CD4-positive, CD25-positive, alpha-beta regulatory T cell (primary cell): ENCODE data around the gene B4GALNT4. TPM values are rescaled to one million over a fixed set of nuclear protein-coding genes. Genes with fewer than 3 reads are reported as not detected.

Experiments
- ATAC-seq, 2 donors: fragments of 150-1000 bp; cut with Tn5 transposase; one replicate each; pipeline ENCODE4 v1.10.0; 2021; ENCODE audit warnings: low read depth in 2 of 2, moderate number of reproducible peaks in 2 of 2, moderate library complexity in 1 of 2
- DNase-seq, 3 donors: peaks; one replicate each; pipeline versions ENCODE4 v3.0.0 to v3.0.0-alpha.2; 2012 to 2022; ENCODE audit warnings: mixed read lengths in 1 of 3
- H3K27ac ChIP-seq: one replicate; pipeline ENCODE4 v1.7.0; 2013; ENCODE audit warnings: mild to moderate bottlenecking, low read length; ENCODE audit not compliant: insufficient read depth, poor library complexity, severe bottlenecking
- H3K27me3 ChIP-seq: one replicate; pipeline ENCODE4 v1.7.0; 2013; ENCODE audit warnings: low read length; ENCODE audit not compliant: control insufficient read depth, insufficient read depth
- H3K36me3 ChIP-seq: one replicate; pipeline ENCODE4 v1.7.0; 2013; ENCODE audit warnings: mild to moderate bottlenecking, low read length, moderate library complexity; ENCODE audit not compliant: control insufficient read depth, insufficient read depth
- H3K4me1 ChIP-seq: 2 replicates; pipeline ENCODE4 v1.7.0; 2013; ENCODE audit warnings: mild to moderate bottlenecking, low read length; ENCODE audit not compliant: insufficient read depth, control insufficient read depth, poor library complexity, severe bottlenecking
- H3K4me3 ChIP-seq: one replicate; pipeline ENCODE4 v1.7.0; 2013; ENCODE audit warnings: low read depth, mild to moderate bottlenecking, low read length, moderate library complexity
- H3K9me3 ChIP-seq, 2 experiments: 1 replicate in 1 of 2; 2 replicates in 1 of 2; pipeline ENCODE4 v1.7.0; 2013; ENCODE audit warnings: low read length in 2 of 2, mild to moderate bottlenecking in 1 of 2, moderate library complexity in 1 of 2; ENCODE audit not compliant: control insufficient read depth in 2 of 2
- H3K27ac Mint-ChIP-seq, 3 donors: one replicate each; pipeline ENCODE4 v1.8.0; 2020 to 2022; ENCODE audit warnings: mild to moderate bottlenecking in 3 of 3, mixed read lengths in 3 of 3, moderate library complexity in 2 of 3
- H3K27me3 Mint-ChIP-seq: one replicate; pipeline ENCODE4 v1.8.0; 2022; ENCODE audit warnings: mild to moderate bottlenecking, mixed read lengths
- H3K36me3 Mint-ChIP-seq: one replicate; pipeline ENCODE4 v1.8.0; 2020; ENCODE audit warnings: mixed read lengths
- H3K4me1 Mint-ChIP-seq, 4 donors: one replicate each; pipeline ENCODE4 v1.8.0; 2020 to 2022; ENCODE audit warnings: mixed read lengths in 4 of 4, mild to moderate bottlenecking in 1 of 4
- H3K4me3 Mint-ChIP-seq, 4 donors: one replicate each; pipeline ENCODE4 v1.8.0; 2020 to 2022; ENCODE audit warnings: mild to moderate bottlenecking in 4 of 4, mixed read lengths in 4 of 4, moderate library complexity in 3 of 4
- H3K9me3 Mint-ChIP-seq, 7 donors: one replicate each; pipeline ENCODE4 v1.8.0; 2020 to 2022; ENCODE audit warnings: mixed read lengths in 7 of 7, mild to moderate bottlenecking in 3 of 7, moderate library complexity in 2 of 7
- polyA plus RNA-seq, 4 donors: library from polyadenylated mRNA; unstranded; fragments of 300-500 nt; fragmentation: Illumina TruSeq; gene quantifications; one replicate each; pipeline ENCODE4 v1.2.3, GENCODE V29; 2021
- total RNA-seq: library from RNA; stranded (reverse); gene quantifications from one replicate; pipeline ENCODE4 v1.2.3, GENCODE V29; 2022

The B4GALNT4 gene
- total and polyA plus RNA-seq, 5 donors from 2014 or later: 0.99 TPM; not detected in 4

DNA sequence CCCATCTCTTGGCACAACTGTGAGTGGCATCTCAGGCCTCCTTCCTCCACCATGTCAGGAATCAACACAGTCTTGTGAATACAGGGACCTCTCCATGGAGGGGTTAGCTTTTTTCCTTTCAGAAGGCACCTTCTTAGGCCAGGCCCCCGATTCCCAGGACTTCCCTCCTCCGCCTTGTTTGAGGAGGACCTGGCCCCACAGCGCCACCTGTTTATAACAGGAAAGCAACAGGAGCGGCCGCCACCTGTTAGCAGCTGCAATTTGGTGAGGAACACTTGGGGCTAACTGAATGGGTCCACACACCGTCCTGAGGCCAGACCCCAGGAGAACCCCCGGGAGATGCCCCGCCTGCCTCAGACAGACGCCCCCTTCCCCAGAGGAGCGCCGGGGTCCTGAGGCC, 20.9 kb downstream of the B4GALNT4 start:
- Histone ChIP-seq H3K9me3 (peaks cover 2 to 4% of the 10 kb centered on the region in 2 experiments), H3K4me1 (no peaks in the 10 kb centered on the region), H3K27ac (no peak overlapping the region), H3K36me3 (no peaks in the 10 kb centered on the region), H3K27me3 (no peaks in the 10 kb centered on the region), H3K4me3 (no peak overlapping the region)
- DNase-seq (no peak), ATAC-seq (no peak)
- Mint-ChIP-seq H3K27me3 (no peaks in the 10 kb centered on the region), H3K27ac (peak overlapping the region in 1 of 3 donors; percentile 43), H3K9me3 (peaks cover 0 to 8% (median 0%) of the 10 kb centered on the region in 7 donors), H3K4me1 (peaks cover 0 to 8% (median 0%) of the 10 kb centered on the region in 4 donors), H3K4me3 (no peak overlapping the region), H3K36me3 (no peaks in the 10 kb centered on the region)

DNA sequence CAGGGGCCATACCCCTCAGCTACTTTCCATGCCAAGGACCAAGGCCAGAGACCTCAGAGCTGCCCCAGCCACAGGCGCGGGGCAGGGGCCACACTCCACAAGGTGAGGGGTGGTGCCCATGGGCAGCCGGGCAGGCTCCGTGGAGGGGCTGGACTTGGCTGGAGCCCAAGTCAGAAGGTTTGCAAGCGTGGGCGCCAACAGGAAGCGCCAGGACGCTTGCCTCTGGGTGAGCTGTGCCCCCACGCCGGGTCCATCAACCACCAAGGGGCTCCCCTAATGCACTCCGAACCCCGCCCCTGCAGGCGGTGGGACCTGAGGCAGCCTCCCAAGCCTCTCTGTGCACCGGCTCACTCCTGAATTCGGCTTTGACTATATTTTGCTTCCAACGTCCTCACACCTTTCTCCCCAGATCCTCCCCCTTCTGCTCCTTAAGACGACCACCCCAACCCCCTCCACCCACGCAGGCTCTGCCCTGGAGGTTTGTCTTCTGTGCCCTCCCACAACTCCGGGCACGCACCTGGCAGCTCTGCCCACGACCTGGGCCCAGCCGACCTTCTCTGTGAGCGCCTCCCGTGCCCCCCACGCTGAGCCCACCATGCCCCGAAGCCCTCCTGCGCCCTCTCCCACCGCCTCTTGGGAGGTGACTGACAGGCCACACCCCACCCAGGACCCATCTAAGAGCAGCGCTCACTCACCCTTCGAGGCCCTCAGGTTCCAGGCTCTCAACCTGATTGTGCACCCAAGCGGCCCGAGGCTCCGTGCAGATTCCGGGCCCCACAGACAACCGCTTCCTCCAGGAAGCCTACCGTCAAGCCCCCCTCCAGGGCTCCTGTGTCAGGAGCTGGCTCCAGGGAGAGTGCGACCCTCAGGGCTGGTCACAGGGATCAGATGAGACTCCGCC, 22.1 kb downstream of the B4GALNT4 start:
- no peaks in the 10 kb centered on the region for H3K36me3 ChIP-seq
- Mint-ChIP-seq H3K9me3 (peaks cover 0 to 8% (median 0%) of the 10 kb centered on the region in 7 donors), H3K36me3 (no peaks in the 10 kb centered on the region), H3K4me1 (peaks cover 0 to 8% (median 0%) of the 10 kb centered on the region in 4 donors), H3K4me3 (no peak overlapping the region), H3K27me3 (no peaks in the 10 kb centered on the region), H3K27ac (no peak overlapping the region)
- no peak overlapping the region for H3K27ac ChIP-seq
- H3K4me1 ChIP-seq: peaks cover 2% of the 10 kb centered on the region
- peaks cover 0 to 2% of the 10 kb centered on the region in 2 experiments for H3K9me3 ChIP-seq
- no peak for DNase-seq
- H3K27me3 ChIP-seq: no peaks in the 10 kb centered on the region
- ATAC-seq: no peak
- H3K4me3 ChIP-seq: no peak overlapping the region

DNA sequence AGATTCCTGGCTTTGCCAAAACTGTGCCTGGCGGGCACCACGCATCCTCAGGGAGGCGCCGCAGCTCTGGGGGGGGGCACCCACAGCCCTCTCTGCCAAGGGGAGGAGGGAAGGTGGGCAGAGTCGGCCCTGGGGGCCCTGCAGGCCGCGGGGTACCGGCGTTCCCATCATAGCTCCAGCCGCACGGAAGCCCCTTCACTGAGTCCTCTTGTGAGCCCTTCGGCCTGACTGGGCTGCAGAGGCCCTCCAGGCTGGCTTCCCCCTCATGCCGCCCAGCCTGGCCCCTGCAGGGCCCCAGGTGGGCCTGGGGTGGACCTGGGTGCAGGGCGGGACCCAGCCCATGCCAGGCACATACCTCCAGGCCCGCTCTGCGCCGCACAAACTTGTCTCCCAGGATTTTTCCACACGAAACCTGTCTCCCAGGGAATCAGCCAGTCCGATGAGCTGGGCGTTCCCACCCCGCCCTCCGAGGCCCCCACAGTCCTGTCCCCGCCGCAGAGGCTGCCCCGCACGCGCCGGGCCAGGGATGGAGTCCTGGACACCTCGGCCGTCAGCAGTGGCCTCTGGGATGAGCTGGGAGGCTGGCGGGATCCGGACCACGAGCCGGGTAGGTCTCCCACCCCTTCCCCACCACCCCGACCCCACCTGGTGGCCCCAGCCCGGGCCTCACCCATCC, 22.9 kb downstream of the B4GALNT4 start:
- no peak for ATAC-seq
- H3K4me3 Mint-ChIP-seq: no peak overlapping the region
- no peaks in the 10 kb centered on the region for H3K36me3 ChIP-seq
- H3K27me3 ChIP-seq: no peaks in the 10 kb centered on the region
- H3K9me3 ChIP-seq: no peaks in the 10 kb centered on the region
- no peaks in the 10 kb centered on the region for H3K27me3 Mint-ChIP-seq
- H3K27ac ChIP-seq: no peak overlapping the region
- H3K9me3 Mint-ChIP-seq: peaks cover 0 to 2% (median 0%) of the 10 kb centered on the region in 7 donors
- no peaks in the 10 kb centered on the region for H3K36me3 Mint-ChIP-seq
- no peak overlapping the region for H3K27ac Mint-ChIP-seq
- no peak for DNase-seq
- peaks cover 10% of the 10 kb centered on the region for H3K4me1 ChIP-seq
- no peak overlapping the region for H3K4me3 ChIP-seq
- H3K4me1 Mint-ChIP-seq: peaks cover 0 to 5% (median 0%) of the 10 kb centered on the region in 4 donors

DNA sequence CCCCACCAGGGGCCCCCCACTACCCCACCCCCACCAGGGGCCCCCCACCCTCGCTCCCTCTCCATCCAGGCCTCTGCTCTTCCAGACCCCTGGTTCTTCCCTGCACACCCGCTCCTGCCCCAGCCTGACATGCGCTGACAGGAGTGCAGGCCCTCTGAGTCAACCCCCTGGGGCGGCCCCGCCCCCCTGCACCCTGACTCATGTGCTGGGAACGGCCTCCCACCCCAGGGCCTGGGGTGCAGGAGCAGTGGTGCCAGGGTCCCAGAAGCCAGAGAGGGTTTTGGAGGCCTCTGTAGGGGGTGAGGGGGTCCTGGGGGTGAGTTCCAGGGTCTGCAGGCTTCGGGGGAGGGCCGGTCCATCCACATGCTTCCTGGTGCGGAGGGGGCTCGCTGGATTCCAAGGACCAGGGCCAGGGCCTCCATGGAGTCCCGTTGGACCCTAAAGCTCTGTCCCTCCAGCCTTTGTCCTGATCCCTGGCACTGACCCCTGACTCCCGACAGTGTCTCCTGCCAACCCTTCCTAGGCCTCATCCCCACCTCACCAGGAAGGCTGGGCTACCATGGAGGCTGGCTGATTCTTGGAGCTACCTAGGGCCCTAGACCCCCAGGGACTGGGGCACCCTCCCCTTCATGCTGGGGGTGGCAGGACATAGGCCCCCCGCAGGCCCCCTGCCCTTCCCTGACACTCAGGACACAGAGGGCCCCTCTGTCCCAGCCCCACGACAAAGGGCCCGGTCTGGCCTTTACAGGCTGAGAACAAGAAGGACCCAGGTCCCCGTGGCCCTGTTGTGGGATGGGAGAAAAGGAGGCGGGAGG, 24.1 kb downstream of the B4GALNT4 start:
- DNase-seq (no peak), ATAC-seq (no peak)
- Mint-ChIP-seq H3K27ac (no peak overlapping the region), H3K4me1 (peaks cover 0 to 2% (median 0%) of the 10 kb centered on the region in 4 donors), H3K9me3 (no peaks in the 10 kb centered on the region), H3K36me3 (no peaks in the 10 kb centered on the region), H3K27me3 (no peaks in the 10 kb centered on the region), H3K4me3 (no peak overlapping the region)
- Histone ChIP-seq H3K9me3 (no peaks in the 10 kb centered on the region), H3K36me3 (no peaks in the 10 kb centered on the region), H3K27ac (no peak overlapping the region), H3K4me1 (peaks cover 14% of the 10 kb centered on the region), H3K4me3 (no peak overlapping the region), H3K27me3 (no peaks in the 10 kb centered on the region)

DNA sequence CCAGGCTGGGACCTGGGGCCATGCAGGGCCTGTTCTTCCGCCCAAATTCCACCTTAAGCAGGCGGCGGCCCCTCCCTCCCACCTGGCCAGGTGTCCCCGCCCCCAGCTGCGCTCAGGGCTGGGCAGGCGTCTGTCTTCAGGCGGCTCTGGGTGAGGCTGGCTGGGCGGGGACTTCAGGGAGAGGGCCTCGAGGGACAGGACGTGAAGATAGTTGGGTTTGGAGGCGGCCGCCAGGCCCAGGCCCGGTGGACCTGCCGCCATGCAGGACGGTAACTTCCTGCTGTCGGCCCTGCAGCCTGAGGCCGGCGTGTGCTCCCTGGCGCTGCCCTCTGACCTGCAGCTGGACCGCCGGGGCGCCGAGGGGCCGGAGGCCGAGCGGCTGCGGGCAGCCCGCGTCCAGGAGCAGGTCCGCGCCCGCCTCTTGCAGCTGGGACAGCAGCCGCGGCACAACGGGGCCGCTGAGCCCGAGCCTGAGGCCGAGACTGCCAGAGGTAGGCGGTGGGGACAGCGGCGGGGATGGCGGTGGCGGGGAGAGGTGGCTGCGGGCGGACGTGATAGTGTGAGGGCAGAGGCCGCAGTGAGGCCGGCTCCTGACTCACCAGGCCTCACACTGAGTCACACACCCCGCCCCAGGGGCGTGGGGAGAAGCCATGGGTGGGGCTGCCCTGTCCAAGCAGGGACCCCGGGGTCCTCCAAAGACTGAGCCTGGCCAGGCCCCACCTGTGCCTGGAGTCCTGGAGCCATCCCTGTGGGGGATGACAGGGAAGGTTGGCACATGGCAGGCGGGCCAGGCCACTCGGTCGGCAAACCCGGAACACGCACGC, 24.9 kb downstream of the B4GALNT4 start, which contains the start of gene PKP3:
Gene PKP3 (plus strand): TSS at position 176 of the 824 bp plus-strand sequence. CDS start 84 bp downstream, at position 260.
- DNase-seq: no peak
- Histone ChIP-seq H3K4me3 (no peak within 1 kb of the TSS), H3K27ac (no peak within 1 kb of the TSS), H3K36me3 (no peaks in the 10 kb centered on the region), H3K4me1 (peaks cover 14% of the 10 kb centered on the region), H3K27me3 (no peaks in the 10 kb centered on the region), H3K9me3 (no peaks in the 10 kb centered on the region)
- peak within 1 kb of the TSS in 1 of 4 donors; percentile 52 for H3K4me3 Mint-ChIP-seq
- H3K36me3 Mint-ChIP-seq: no peaks in the 10 kb centered on the region
- H3K27ac Mint-ChIP-seq: no peak within 1 kb of the TSS
- ATAC-seq: no peak
- H3K27me3 Mint-ChIP-seq: no peaks in the 10 kb centered on the region
- H3K9me3 Mint-ChIP-seq: no peaks in the 10 kb centered on the region
- peaks cover 0 to 4% (median 0%) of the 10 kb centered on the region in 4 donors for H3K4me1 Mint-ChIP-seq

DNA sequence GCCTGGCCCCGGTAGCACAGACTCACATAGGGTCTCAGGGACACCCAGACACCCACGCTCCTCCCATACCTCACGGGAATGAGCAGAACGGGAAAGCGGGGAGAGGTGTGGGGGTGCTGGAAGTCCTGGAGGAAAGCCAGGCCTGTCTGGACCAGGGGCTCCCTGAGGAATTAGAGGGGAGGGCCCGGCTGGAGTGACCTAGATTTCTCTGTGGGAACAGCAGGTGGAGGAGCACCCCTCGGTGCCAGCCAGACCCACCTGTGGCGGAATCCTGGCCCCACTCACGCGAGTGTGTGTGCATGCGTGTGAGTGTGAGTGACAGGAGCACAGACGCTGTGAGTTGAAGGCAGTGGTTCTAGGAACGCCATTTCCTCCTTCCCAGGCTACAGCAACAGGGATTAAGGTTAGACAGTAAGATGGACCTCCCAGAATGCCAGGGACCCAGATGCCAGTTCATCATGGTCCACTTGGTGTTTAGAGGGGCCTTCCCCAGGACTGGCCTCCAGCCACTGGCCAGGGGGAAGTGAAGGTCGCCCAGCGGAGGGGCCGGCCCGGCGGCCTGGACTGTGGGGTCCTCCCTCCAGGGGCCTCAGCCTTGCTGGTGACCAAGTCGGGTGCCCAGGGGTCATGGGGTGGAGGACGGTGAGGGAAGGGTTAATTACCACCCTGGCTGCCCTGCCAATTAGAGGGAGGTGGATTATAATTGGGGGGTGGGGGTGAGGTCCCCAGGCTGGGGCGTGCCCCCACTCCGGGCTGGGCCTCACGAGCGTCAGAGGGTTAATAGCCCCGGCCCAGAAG, 25.8 kb downstream of the B4GALNT4 start:
- no peaks in the 10 kb centered on the region for H3K27me3 Mint-ChIP-seq
- no peak overlapping the region for H3K27ac ChIP-seq
- peak overlapping the region in 1 of 4 donors; percentile 52 for H3K4me3 Mint-ChIP-seq
- H3K4me3 ChIP-seq: no peak overlapping the region
- H3K9me3 ChIP-seq: no peaks in the 10 kb centered on the region
- H3K27ac Mint-ChIP-seq: no peak overlapping the region
- H3K36me3 ChIP-seq: no peaks in the 10 kb centered on the region
- H3K27me3 ChIP-seq: no peaks in the 10 kb centered on the region
- H3K4me1 ChIP-seq: peaks cover 14% of the 10 kb centered on the region
- no peaks in the 10 kb centered on the region for H3K9me3 Mint-ChIP-seq
- H3K36me3 Mint-ChIP-seq: no peaks in the 10 kb centered on the region
- ATAC-seq: no peak
- DNase-seq: no peak
- peaks cover 0 to 4% (median 0%) of the 10 kb centered on the region in 4 donors for H3K4me1 Mint-ChIP-seq
